IMR-90 (cell line): ENCODE results near the gene P2RX7.

Source experiments
- BHLHE40 ChIP-seq: fragments of 150-350 bp; IDR thresholded peaks from 2 replicates; pipeline ENCODE4 v1.6.1; 2016; ENCODE audit warnings: mild to moderate bottlenecking, low read depth, low read length
- CEBPB ChIP-seq: IDR thresholded peaks from 2 replicates; pipeline ENCODE4 v1.6.1; 2012; ENCODE audit warnings: low read depth, low read length, improper control_type of control experiment
- CHD1 ChIP-seq: IDR thresholded peaks from 2 replicates; pipeline ENCODE4 v1.6.1; 2012; ENCODE audit warnings: low read depth, low read length, improper control_type of control experiment
- CTCF ChIP-seq: conservative IDR thresholded peaks from 2 replicates; pipeline ENCODE4 v1.5.1; 2012; ENCODE audit warnings: mild to moderate bottlenecking, low read depth, low read length, improper control_type of control experiment
- MAFK ChIP-seq: IDR thresholded peaks from 2 replicates; pipeline ENCODE4 v1.6.1; 2012; ENCODE audit warnings: low read depth, low read length, improper control_type of control experiment
- MAZ ChIP-seq: IDR thresholded peaks from 2 replicates; pipeline ENCODE4 v1.6.1; 2012; ENCODE audit warnings: low read depth, mild to moderate bottlenecking, low read length, improper control_type of control experiment, moderate library complexity, borderline replicate concordance
- MXI1 ChIP-seq: IDR thresholded peaks from 2 replicates; pipeline ENCODE4 v1.6.1; 2012; ENCODE audit warnings: low read depth, mild to moderate bottlenecking, low read length, moderate library complexity, borderline replicate concordance
- POLR2A ChIP-seq: IDR thresholded peaks from 2 replicates; pipeline ENCODE4 v1.6.1; 2012; ENCODE audit warnings: mild to moderate bottlenecking, low read depth, low read length
- RAD21 ChIP-seq: IDR thresholded peaks from 2 replicates; pipeline ENCODE4 v1.6.1; 2012; ENCODE audit warnings: low read length, improper control_type of control experiment
- RCOR1 ChIP-seq: IDR thresholded peaks from 2 replicates; pipeline ENCODE4 v1.6.1; 2012; ENCODE audit warnings: mild to moderate bottlenecking, low read length, improper control_type of control experiment; ENCODE audit not compliant: insufficient replicate concordance
- RFX5 ChIP-seq: IDR thresholded peaks from 2 replicates; pipeline ENCODE4 v1.8.0; 2012; ENCODE audit warnings: low read depth, mild to moderate bottlenecking, low read length, moderate library complexity
- SMC3 ChIP-seq: fragments of 150-350 bp; IDR thresholded peaks from 2 replicates; pipeline ENCODE4 v1.6.1; 2016; ENCODE audit warnings: low read depth, mild to moderate bottlenecking, antibody characterized with exemption, low read length, moderate library complexity
- USF2 ChIP-seq: fragments of 150-350 bp; IDR thresholded peaks from 2 replicates; pipeline ENCODE4 v1.6.1; 2017; ENCODE audit warnings: mild to moderate bottlenecking, antibody characterized with exemption, low read length, low read depth

GRCh38 chr12:121133838-121134237 is 1.2 kb downstream of the P2RX7 start:
- TF ChIP-seq CTCF: no peak
- no peak for TF ChIP-seq MAFK
- TF ChIP-seq RFX5: no peak
- no peak for TF ChIP-seq MXI1
- TF ChIP-seq POLR2A: no peak
- TF ChIP-seq RAD21: no peak
- no peak for TF ChIP-seq CEBPB
- TF ChIP-seq USF2: no peak
- no peak for TF ChIP-seq BHLHE40
- TF ChIP-seq MAZ: no peak
- TF ChIP-seq CHD1: no peak
- TF ChIP-seq RCOR1: no peak
- TF ChIP-seq SMC3: no peak
